ENCODE results near the gene SUSD6.

- TF ChIP-seq POLR2AphosphoS5 (IDR thresholded peaks at IDR 0.05; ENCODE audit: low read depth) (peak; percentile 42; the same call in 1 of the 2 replicates), CTCF (IDR thresholded peaks at IDR 0.05; ENCODE audit: insufficient read depth, low read length) (no peak), REST (IDR thresholded peaks at IDR 0.05; ENCODE audit: insufficient replicate concordance, low read depth) (no peak), SPI1 (IDR thresholded peaks at IDR 0.05; ENCODE audit: borderline replicate concordance, low read depth) (no peak), GABPA (IDR thresholded peaks at IDR 0.05; ENCODE audit: low read depth) (no peak)
These were observed 104.5 kb downstream of the SUSD6 start for GRCh38 chr14:69715725-69716477.
